ENCODE measurements around the gene SIGMAR1.
A peak's percentile ranks its signal among the peaks of the same experiment; 100 is the strongest.

The SIGMAR1 gene

GRCh38 chr9:34610434-34611206, 27.0 kb downstream of the SIGMAR1 start:
- Histone ChIP-seq H4K20me1 (ENCODE audit: low read depth, low read length) (no peaks in the 10 kb centered on the region), H3K9ac (ENCODE audit: low read length) (peak overlapping the region; percentile 74; the same call in 1 of the 2 replicates), H2AFZ (ENCODE audit: low read depth, low read length, severe bottlenecking) (no peak overlapping the region), H3K4me2 (ENCODE audit: low read depth, low read length, poor library complexity, severe bottlenecking) (peak overlapping the region; percentile 80), H3K4me3 (ENCODE audit: insufficient read depth, low read length, poor library complexity, severe bottlenecking) (peak overlapping the region; percentile 61), H3F3A (ENCODE audit: insufficient read depth) (0 out of 2 replicates have a peak, but pooled peaks cover 7% of the 10 kb centered on the region), H3K9me2 (replicated peaks; ENCODE audit: insufficient read depth, low read length) (no peaks in the 10 kb centered on the region), H3K27ac (ENCODE audit: low read depth, low read length) (no peak overlapping the region), H3K36me3 (ENCODE audit: low read length) (no peaks in the 10 kb centered on the region), H3K27me3 (ENCODE audit: low read length) (no peaks in the 10 kb centered on the region), H3K79me2 (ENCODE audit: insufficient read depth, low read length) (no peaks in the 10 kb centered on the region), H3K9me3 (ENCODE audit: insufficient read depth, low read length) (no peaks in the 10 kb centered on the region)
- no peak for TF ChIP-seq EZH2phosphoT487 (conservative IDR thresholded peaks at IDR 0.05; ENCODE audit: low read length)

- Histone ChIP-seq H3K79me2 (ENCODE audit: insufficient read depth, low read length) (no peaks in the 10 kb centered on the region), H3K9me2 (replicated peaks; ENCODE audit: insufficient read depth, low read length) (no peaks in the 10 kb centered on the region), H3K4me3 (ENCODE audit: insufficient read depth, low read length, poor library complexity, severe bottlenecking) (no peak overlapping the region), H3K36me3 (ENCODE audit: low read length) (no peaks in the 10 kb centered on the region), H3K9ac (ENCODE audit: low read length) (no peak overlapping the region), H3K4me2 (ENCODE audit: low read depth, low read length, poor library complexity, severe bottlenecking) (no peak overlapping the region), H4K20me1 (ENCODE audit: low read depth, low read length) (no peaks in the 10 kb centered on the region), H3K27me3 (ENCODE audit: low read length) (no peaks in the 10 kb centered on the region), H3K27ac (ENCODE audit: low read depth, low read length) (no peak overlapping the region), H3F3A (ENCODE audit: insufficient read depth) (no peaks in the 10 kb centered on the region), H3K9me3 (ENCODE audit: insufficient read depth, low read length) (no peaks in the 10 kb centered on the region), H2AFZ (ENCODE audit: low read depth, low read length, severe bottlenecking) (no peak overlapping the region)
- TF ChIP-seq EZH2phosphoT487 (conservative IDR thresholded peaks at IDR 0.05; ENCODE audit: low read length) = no peak
- no peak for TF ChIP-seq CTCF (IDR thresholded peaks at IDR 0.05; ENCODE audit: insufficient read depth, low read length, poor library complexity, severe bottlenecking)
These were observed 30.3 kb downstream of the SIGMAR1 start for GRCh38 chr9:34607331-34607730.

- H3K4me2 ChIP-seq (ENCODE audit: low read depth, low read length, poor library complexity, severe bottlenecking) = no peak overlapping the region
- H3K27me3 ChIP-seq (ENCODE audit: low read length) = no peaks in the 10 kb centered on the region
- no peaks in the 10 kb centered on the region for H3F3A ChIP-seq (ENCODE audit: insufficient read depth)
- no peak overlapping the region for H2AFZ ChIP-seq (ENCODE audit: low read depth, low read length, severe bottlenecking)
- H3K9ac ChIP-seq (ENCODE audit: low read length) = no peak overlapping the region
- H3K36me3 ChIP-seq (ENCODE audit: low read length) = no peaks in the 10 kb centered on the region
- no peak overlapping the region for H3K27ac ChIP-seq (ENCODE audit: low read depth, low read length)
- H3K4me3 ChIP-seq (ENCODE audit: insufficient read depth, low read length, poor library complexity, severe bottlenecking) = no peak overlapping the region
- H3K79me2 ChIP-seq (ENCODE audit: insufficient read depth, low read length) = no peaks in the 10 kb centered on the region
- no peaks in the 10 kb centered on the region for H4K20me1 ChIP-seq (ENCODE audit: low read depth, low read length)
- no peak for TF ChIP-seq CTCF (IDR thresholded peaks at IDR 0.05; ENCODE audit: insufficient read depth, low read length, poor library complexity, severe bottlenecking)
- no peak for TF ChIP-seq EZH2phosphoT487 (conservative IDR thresholded peaks at IDR 0.05; ENCODE audit: low read length)
- no peaks in the 10 kb centered on the region for H3K9me2 ChIP-seq (replicated peaks; ENCODE audit: insufficient read depth, low read length)
- H3K9me3 ChIP-seq (ENCODE audit: insufficient read depth, low read length) = no peaks in the 10 kb centered on the region
These were observed 30.7 kb downstream of the SIGMAR1 start for GRCh38 chr9:34606905-34607304.

- no peak for TF ChIP-seq CTCF (IDR thresholded peaks at IDR 0.05; ENCODE audit: insufficient read depth, low read length, poor library complexity, severe bottlenecking)
- TF ChIP-seq EZH2phosphoT487 (conservative IDR thresholded peaks at IDR 0.05; ENCODE audit: low read length) = no peak
- H3K9me3 ChIP-seq (ENCODE audit: insufficient read depth, low read length) = no peaks in the 10 kb centered on the region
- H3K4me3 ChIP-seq (ENCODE audit: insufficient read depth, low read length, poor library complexity, severe bottlenecking) = no peak overlapping the region
- no peaks in the 10 kb centered on the region for H3K9me2 ChIP-seq (replicated peaks; ENCODE audit: insufficient read depth, low read length)
- H3K36me3 ChIP-seq (ENCODE audit: low read length) = no peaks in the 10 kb centered on the region
- H3K27me3 ChIP-seq (ENCODE audit: low read length) = no peaks in the 10 kb centered on the region
- H4K20me1 ChIP-seq (ENCODE audit: low read depth, low read length) = no peaks in the 10 kb centered on the region
- no peak overlapping the region for H2AFZ ChIP-seq (ENCODE audit: low read depth, low read length, severe bottlenecking)
- no peaks in the 10 kb centered on the region for H3F3A ChIP-seq (ENCODE audit: insufficient read depth)
- H3K27ac ChIP-seq (ENCODE audit: low read depth, low read length) = no peak overlapping the region
- no peak overlapping the region for H3K9ac ChIP-seq (ENCODE audit: low read length)
- no peak overlapping the region for H3K4me2 ChIP-seq (ENCODE audit: low read depth, low read length, poor library complexity, severe bottlenecking)
- H3K79me2 ChIP-seq (ENCODE audit: insufficient read depth, low read length) = no peaks in the 10 kb centered on the region
These were observed 31.4 kb downstream of the SIGMAR1 start for GRCh38 chr9:34606190-34606589.

Data from SU-DHL-6 (cell line).